Body of pancreas (tissue), 4 donors: Measurements from ENCODE around the gene CASZ1. TPM values are rescaled to one million over a fixed set of nuclear protein-coding genes. Genes with fewer than 3 reads are reported as not detected.

Experiments
- ATAC-seq: fragments of 150-250 bp; one replicate; pipeline ENCODE4 v1.9.1; 2016
- DNase-seq, 4 donors: peaks; one replicate each; pipeline ENCODE4 v3.0.0-alpha.2; 2019
- H3K27ac ChIP-seq, 4 donors: fragments of 200-600 bp; sonication (generic); 1 replicate in 3 of 4; 2 replicates in 1 of 4; pipeline versions ENCODE4 v1.5.1 to v1.6.1; 2016 to 2019; ENCODE audit warnings: mild to moderate bottlenecking in 1 of 4, mixed read lengths in 1 of 4, moderate library complexity in 1 of 4
- H3K27me3 ChIP-seq, 2 donors: fragments of 200-600 bp; sonication (generic); one replicate each; pipeline ENCODE4 v1.6.0; 2016; ENCODE audit warnings: mild to moderate bottlenecking in 1 of 2
- H3K36me3 ChIP-seq, 2 donors: fragments of 200-600 bp; sonication (generic); replicated peaks in 1 of 2; 2 replicates each; pipeline ENCODE4 v1.5.1; 2016; ENCODE audit warnings: low read depth in 2 of 2; ENCODE audit not compliant: insufficient read depth in 1 of 2
- H3K4me1 ChIP-seq: fragments of 200-600 bp; sonication (generic); one replicate; pipeline ENCODE4 v1.6.0; 2016
- H3K4me3 ChIP-seq, 2 donors: fragments of 200-600 bp; sonication (generic); 1 replicate in 1 of 2; 2 replicates in 1 of 2; pipeline ENCODE4 v1.5.1; 2016 to 2019
- H3K9me3 ChIP-seq, 3 donors: fragments of 200-600 bp; sonication (generic); 1 replicate in 2 of 3; 2 replicates in 1 of 3; pipeline ENCODE4 v1.5.1; 2016
- POLR2A ChIP-seq, 3 donors: fragments of 450-650 bp; IDR thresholded peaks; one replicate each; pipeline ENCODE4 v1.6.1; 2016; ENCODE audit warnings: antibody characterized with exemption in 3 of 3, mild to moderate bottlenecking in 2 of 3
- WGBS, 2 donors: methylation state at CpG; one replicate each; pipeline ENCODE4 v1.1.5; 2017; 5-methylcytosine and 5-hydroxymethylcytosine counted together
- intact Hi-C: fragments of 100-400 bp; cut with DNase I; formaldehyde crosslinking; loops from one replicate; pipeline ENCODE4 v1.15.1; 2023
- total RNA-seq, 2 donors: library from RNA; depleted of rRNA; stranded (reverse); fragments of >200 nt; gene quantifications; one replicate each; pipeline ENCODE4 v1.1.0, GENCODE V29; 2016
- TF ChIP-seq, protein P1 (sequence below), 7 experiments: fragments of 450-650 bp in 4 of 7; fragments of 200-600 bp in 3 of 7; sonication (generic) in 3 of 7; IDR thresholded peaks; one replicate each; pipeline ENCODE4 v1.5.1; 2016 to 2019; ENCODE audit warnings: antibody characterized with exemption in 7 of 7

Gene CASZ1
- total RNA-seq, 2 donors from 2014 or later = 9.3 to 14.2 TPM

DNA sequence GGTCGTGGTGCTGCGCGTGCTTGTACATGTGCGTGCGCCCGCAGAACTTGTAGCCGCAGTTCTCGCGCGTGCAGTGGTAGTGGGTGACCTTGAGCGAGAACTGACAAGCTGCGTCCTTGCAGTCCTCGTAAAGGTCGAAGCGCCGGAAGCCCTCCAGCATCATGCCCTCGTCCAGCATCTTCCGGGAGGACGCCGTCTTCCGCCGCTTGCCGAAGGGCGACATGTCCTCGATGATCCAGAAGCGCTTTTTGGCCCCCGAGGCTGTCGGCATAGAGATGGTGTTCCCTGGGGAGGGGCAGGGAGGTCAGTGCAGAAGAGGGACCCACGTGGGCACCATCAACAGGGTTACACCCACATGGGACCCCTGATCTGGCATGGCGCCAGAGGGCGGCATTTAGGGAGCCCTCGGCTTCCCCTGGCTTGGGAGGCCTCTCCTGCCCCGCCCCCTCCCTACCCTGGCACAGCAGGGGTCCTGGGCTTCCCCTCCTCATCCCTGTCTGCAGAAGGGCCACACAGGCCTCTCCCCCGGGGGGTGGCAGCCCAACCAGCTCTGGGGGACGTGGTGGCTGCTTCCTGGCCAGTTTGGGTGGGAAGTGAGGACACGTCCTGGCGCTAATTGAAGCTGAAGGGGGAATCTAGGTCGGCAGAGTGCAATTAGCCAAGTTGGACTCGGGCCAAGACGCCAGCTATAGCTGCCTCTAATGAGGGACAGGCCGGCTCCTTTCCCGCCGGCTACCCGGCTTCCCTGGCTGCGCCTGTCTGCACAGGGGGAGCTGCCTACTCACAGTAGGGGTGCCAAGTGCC, 156.5 kb downstream of the CASZ1 start:
- no peaks in the 10 kb centered on the region for H3K4me1 ChIP-seq
- H3K27ac ChIP-seq = peak overlapping the region in 1 of 4 donors; percentile 13
- H3K4me3 ChIP-seq = no peak overlapping the region
- WGBS, 2 donors = 85 to 96% methylated on average over 26 to 40 of the region's 45 CpGs
- intact Hi-C loops = no loop called here
- DNase-seq = peak in 2 of 4 donors; percentile 53 to 56
- H3K9me3 ChIP-seq = no peaks in the 10 kb centered on the region
- ATAC-seq = no peak
- no peaks in the 10 kb centered on the region for H3K27me3 ChIP-seq
- TF ChIP-seq POLR2A (IDR thresholded peaks at IDR 0.05) = no peak
- TF ChIP-seq, protein P1, sequence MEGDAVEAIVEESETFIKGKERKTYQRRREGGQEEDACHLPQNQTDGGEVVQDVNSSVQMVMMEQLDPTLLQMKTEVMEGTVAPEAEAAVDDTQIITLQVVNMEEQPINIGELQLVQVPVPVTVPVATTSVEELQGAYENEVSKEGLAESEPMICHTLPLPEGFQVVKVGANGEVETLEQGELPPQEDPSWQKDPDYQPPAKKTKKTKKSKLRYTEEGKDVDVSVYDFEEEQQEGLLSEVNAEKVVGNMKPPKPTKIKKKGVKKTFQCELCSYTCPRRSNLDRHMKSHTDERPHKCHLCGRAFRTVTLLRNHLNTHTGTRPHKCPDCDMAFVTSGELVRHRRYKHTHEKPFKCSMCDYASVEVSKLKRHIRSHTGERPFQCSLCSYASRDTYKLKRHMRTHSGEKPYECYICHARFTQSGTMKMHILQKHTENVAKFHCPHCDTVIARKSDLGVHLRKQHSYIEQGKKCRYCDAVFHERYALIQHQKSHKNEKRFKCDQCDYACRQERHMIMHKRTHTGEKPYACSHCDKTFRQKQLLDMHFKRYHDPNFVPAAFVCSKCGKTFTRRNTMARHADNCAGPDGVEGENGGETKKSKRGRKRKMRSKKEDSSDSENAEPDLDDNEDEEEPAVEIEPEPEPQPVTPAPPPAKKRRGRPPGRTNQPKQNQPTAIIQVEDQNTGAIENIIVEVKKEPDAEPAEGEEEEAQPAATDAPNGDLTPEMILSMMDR (IDR thresholded peaks at IDR 0.05) = no peak
- peaks cover 0 to 5% of the 10 kb centered on the region in 2 donors for H3K36me3 ChIP-seq

DNA sequence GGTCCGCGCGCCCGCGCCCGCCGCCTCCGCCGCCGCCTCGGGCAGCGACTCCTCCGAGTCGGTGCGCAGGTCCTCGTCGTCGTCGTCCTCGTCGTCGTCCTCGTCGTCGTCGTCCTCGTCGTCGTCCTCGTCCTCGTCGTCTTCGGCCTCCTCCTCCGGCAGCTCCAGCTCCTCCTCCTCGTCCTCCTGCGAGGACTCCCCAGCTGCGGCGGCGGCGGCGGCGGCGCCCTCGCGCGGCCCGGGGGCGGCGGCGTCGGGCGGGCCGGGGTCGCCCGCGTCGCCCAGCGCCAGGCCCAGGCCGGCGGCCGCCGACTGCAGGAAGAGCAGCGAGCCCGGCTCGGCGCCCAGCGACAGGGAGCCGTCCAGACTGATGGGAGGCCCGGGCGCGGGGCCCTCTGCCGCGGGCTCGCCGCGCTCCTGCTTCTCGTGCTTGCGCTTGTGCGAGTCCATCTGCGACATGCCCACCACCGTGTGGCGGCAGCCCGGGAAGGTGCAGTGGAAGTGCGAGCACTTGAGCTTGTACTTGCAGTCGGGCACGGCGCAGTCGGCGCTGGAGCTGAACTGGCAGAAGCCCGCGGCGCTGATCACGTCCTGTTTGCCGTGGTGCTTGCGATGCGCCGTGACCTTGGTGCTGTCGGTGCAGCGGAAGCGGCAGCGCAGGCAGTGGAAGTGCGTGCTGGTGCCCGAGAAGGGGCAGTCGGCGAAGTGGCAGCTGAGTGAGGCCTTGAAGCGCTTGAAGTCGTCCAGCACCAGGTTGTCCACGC, 157.3 kb downstream of the CASZ1 start:
- 76 to 91% methylated on average over 44 to 90 of the region's 108 CpGs for WGBS, 2 donors
- Histone ChIP-seq H3K9me3 (no peaks in the 10 kb centered on the region), H3K27ac (no peak overlapping the region), H3K36me3 (peaks cover 0 to 1% of the 10 kb centered on the region in 2 donors), H3K4me1 (no peaks in the 10 kb centered on the region), H3K27me3 (no peaks in the 10 kb centered on the region), H3K4me3 (no peak overlapping the region)
- DNase-seq = no peak
- intact Hi-C loops = no loop called here
- ATAC-seq = no peak
- TF ChIP-seq POLR2A (IDR thresholded peaks at IDR 0.05) = no peak
- TF ChIP-seq, protein P1 (IDR thresholded peaks at IDR 0.05) = no peak

DNA sequence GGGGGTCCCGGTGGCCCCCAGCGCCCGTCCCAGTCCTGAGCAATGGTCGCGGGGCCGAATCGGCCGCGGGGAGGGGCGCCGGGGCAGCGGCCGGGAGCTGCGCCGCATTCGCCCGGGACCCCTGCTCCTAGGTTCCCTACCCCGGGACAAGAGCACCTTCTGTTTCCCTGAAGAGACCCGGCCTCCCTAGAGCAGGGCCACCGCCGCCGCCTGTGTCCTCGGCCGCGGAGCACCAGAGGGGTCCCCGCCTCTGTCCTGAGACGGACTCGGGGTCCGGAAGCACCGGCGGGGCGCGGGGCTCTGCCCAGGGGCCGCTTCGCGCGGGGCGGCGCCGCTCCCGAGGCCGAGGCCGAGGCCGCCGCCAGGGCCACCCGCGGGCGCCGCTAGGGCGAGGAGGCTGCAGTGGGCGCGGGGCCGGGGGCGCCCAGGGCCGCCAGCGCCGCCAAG, 157.9 kb downstream of the CASZ1 start:
- H3K9me3 ChIP-seq = no peaks in the 10 kb centered on the region
- TF ChIP-seq, protein P1 (IDR thresholded peaks at IDR 0.05) = no peak
- TF ChIP-seq POLR2A (IDR thresholded peaks at IDR 0.05) = no peak
- no peaks in the 10 kb centered on the region for H3K27me3 ChIP-seq
- no peak for DNase-seq
- intact Hi-C loops = no loop called here
- WGBS, 2 donors = 80% methylated on average over 54 of the region's 57 CpGs; no CpG with 5 or more reads in 1 of the 2 donors
- no peak for ATAC-seq
- no peak overlapping the region for H3K4me3 ChIP-seq
- H3K4me1 ChIP-seq = no peaks in the 10 kb centered on the region
- no peak overlapping the region for H3K27ac ChIP-seq
- H3K36me3 ChIP-seq = no peaks in the 10 kb centered on the region

GRCh38 chr1:10637834-10638558, 158.4 kb downstream of the CASZ1 start:
- intact Hi-C loops = no loop called here

More at GRCh38 chr1:10637834-10638558, 158.4 kb downstream of the CASZ1 start:
- no peaks in the 10 kb centered on the region for H3K4me1 ChIP-seq
- no peaks in the 10 kb centered on the region for H3K27me3 ChIP-seq
- DNase-seq (no peak), ATAC-seq (no peak)
- H3K36me3 ChIP-seq = no peaks in the 10 kb centered on the region
- H3K4me3 ChIP-seq = no peak overlapping the region
- WGBS, 2 donors = 75 to 87% methylated on average over 20 to 27 of the region's 29 CpGs
- no peak overlapping the region for H3K27ac ChIP-seq
- TF ChIP-seq, protein P1 (IDR thresholded peaks at IDR 0.05) = no peak
- TF ChIP-seq POLR2A (IDR thresholded peaks at IDR 0.05) = no peak
- H3K9me3 ChIP-seq = no peaks in the 10 kb centered on the region
